Gastroesophageal sphincter (tissue), 4 donors: ENCODE data around the gene RNASE4. TPM values are rescaled to one million over a fixed set of nuclear protein-coding genes. Genes with fewer than 3 reads are reported as not detected.

Experiments
- ATAC-seq: fragments of 150-250 bp; one replicate; pipeline ENCODE4 v1.9.1; 2016; ENCODE audit warnings: mild to moderate bottlenecking, moderate library complexity
- H3K27ac ChIP-seq, 4 donors: fragments of 200-600 bp; sonication (generic) in 3 of 4; 1 replicate in 3 of 4; 2 replicates in 1 of 4; pipeline ENCODE4 v1.5.1; 2016 to 2019
- H3K27me3 ChIP-seq: fragments of 200-600 bp; sonication (generic); one replicate; pipeline ENCODE4 v1.5.1; 2019
- H3K36me3 ChIP-seq, 2 donors: fragments of 200-600 bp; sonication (generic); one replicate each; pipeline ENCODE4 v1.5.1; 2019; ENCODE audit warnings: control low read depth in 1 of 2
- H3K4me1 ChIP-seq, 3 donors: fragments of 200-600 bp; sonication (generic); 1 replicate in 2 of 3; 2 replicates in 1 of 3; pipeline ENCODE4 v1.5.1; 2016 to 2019; ENCODE audit warnings: control low read depth in 2 of 3
- H3K4me3 ChIP-seq, 2 donors: fragments of 200-600 bp; sonication (generic); one replicate each; pipeline ENCODE4 v1.5.1; 2019; ENCODE audit warnings: mild to moderate bottlenecking in 1 of 2, moderate library complexity in 1 of 2
- H3K9me3 ChIP-seq, 3 donors: fragments of 200-600 bp; sonication (generic); one replicate each; pipeline ENCODE4 v1.5.1; 2017 to 2019; ENCODE audit warnings: control low read depth in 2 of 3
- CTCF ChIP-seq, 4 experiments: fragments of 200-600 bp in 2 of 4; fragments of 450-650 bp in 2 of 4; sonication (generic) in 1 of 4; IDR thresholded peaks; one replicate each; pipeline ENCODE4 v1.5.1; 2017 to 2019; ENCODE audit warnings: antibody characterized with exemption in 4 of 4, mild to moderate bottlenecking in 2 of 4, moderate library complexity in 2 of 4
- EP300 ChIP-seq: sonication (generic); formaldehyde crosslinking; IDR thresholded peaks from one replicate; pipeline ENCODE4 v1.6.1; 2017; ENCODE audit warnings: antibody characterized with exemption, mild to moderate bottlenecking
- POLR2A ChIP-seq, 2 donors: fragments of 450-650 bp; IDR thresholded peaks; one replicate each; pipeline ENCODE4 v1.6.1; 2017; ENCODE audit warnings: antibody characterized with exemption in 2 of 2, mild to moderate bottlenecking in 2 of 2, moderate library complexity in 1 of 2
- POLR2AphosphoS5 ChIP-seq: sonication (generic); formaldehyde crosslinking; IDR thresholded peaks from one replicate; pipeline ENCODE4 v1.6.1; 2017; ENCODE audit warnings: antibody characterized with exemption
- WGBS, 2 donors: methylation state at CpG; one replicate each; pipeline ENCODE4 v1.1.5; 2018; ENCODE audit warnings: low coverage in 1 of 2; 5-methylcytosine and 5-hydroxymethylcytosine counted together
- total RNA-seq, 4 donors: library from RNA; depleted of rRNA; stranded (reverse); fragments of >200 nt; gene quantifications; one replicate each; pipeline ENCODE4 v1.1.0, GENCODE V29; 2016

Gene RNASE4
- total RNA-seq, 4 donors from 2014 or later = 65.2 to 139 (median 106) TPM

- TF ChIP-seq CTCF (IDR thresholded peaks at IDR 0.05) (peak; percentile 69 to 86 (median 80)), POLR2A (IDR thresholded peaks at IDR 0.05) (no peak), POLR2AphosphoS5 (peak; percentile 24)
- Histone ChIP-seq H3K27me3 (no peaks in the 10 kb centered on the region), H3K9me3 (no peaks in the 10 kb centered on the region), H3K4me1 (peaks cover 0 to 47% (median 11%) of the 10 kb centered on the region in 3 donors), H3K4me3 (no peak overlapping the region), H3K27ac (no peak overlapping the region), H3K36me3 (peaks cover 5 to 25% of the 10 kb centered on the region in 2 donors)
- ATAC-seq = peak; percentile 65
- 17 to 20% methylated on average over 9 of the region's 9 CpGs for WGBS, 2 donors
These were observed 6.7 kb downstream of the RNASE4 start for GRCh38 chr14:20690848-20691640.

- ATAC-seq = no peak
- 80 to 84% methylated on average over 5 to 7 of the region's 7 CpGs for WGBS, 2 donors
- peaks cover 5 to 25% of the 10 kb centered on the region in 2 donors for H3K36me3 ChIP-seq
These were observed 7.9 kb downstream of the RNASE4 start for GRCh38 chr14:20692116-20692751.

GRCh38 chr14:20696764-20697163 is 12.4 kb downstream of the RNASE4 start:
- H3K36me3 ChIP-seq = peaks cover 5 to 53% of the 10 kb centered on the region in 2 donors
- no peaks in the 10 kb centered on the region for H3K9me3 ChIP-seq
- 71 to 89% methylated on average over 5 of the region's 5 CpGs for WGBS, 2 donors
- peaks cover 0 to 5% (median 0%) of the 10 kb centered on the region in 3 donors for H3K4me1 ChIP-seq
- TF ChIP-seq POLR2A (IDR thresholded peaks at IDR 0.05) = no peak
- TF ChIP-seq EP300 = no peak
- TF ChIP-seq CTCF (IDR thresholded peaks at IDR 0.05) = no peak
- no peak for TF ChIP-seq POLR2AphosphoS5
- ATAC-seq = no peak
- no peaks in the 10 kb centered on the region for H3K27me3 ChIP-seq
- H3K27ac ChIP-seq = no peak overlapping the region
- no peak overlapping the region for H3K4me3 ChIP-seq

More at GRCh38 chr14:20692116-20692751, 7.9 kb downstream of the RNASE4 start:
- TF ChIP-seq POLR2A (IDR thresholded peaks at IDR 0.05) = no peak
- TF ChIP-seq EP300 = no peak
- TF ChIP-seq POLR2AphosphoS5 = no peak
- TF ChIP-seq CTCF (IDR thresholded peaks at IDR 0.05) = no peak
- Histone ChIP-seq H3K27ac (no peak overlapping the region), H3K4me1 (peaks cover 0 to 35% (median 6%) of the 10 kb centered on the region in 3 donors), H3K9me3 (no peaks in the 10 kb centered on the region), H3K27me3 (no peaks in the 10 kb centered on the region), H3K4me3 (no peak overlapping the region)

GRCh38 chr14:20697273-20698017 is 13.1 kb downstream of the RNASE4 start:
- no peaks in the 10 kb centered on the region for H3K9me3 ChIP-seq
- no peaks in the 10 kb centered on the region for H3K27me3 ChIP-seq
- peaks cover 0 to 4% (median 0%) of the 10 kb centered on the region in 3 donors for H3K4me1 ChIP-seq
- TF ChIP-seq CTCF (IDR thresholded peaks at IDR 0.05) (peak; percentile 19 to 66 (median 46)), POLR2AphosphoS5 (no peak)
- H3K4me3 ChIP-seq = no peak overlapping the region
- H3K27ac ChIP-seq = no peak overlapping the region
- ATAC-seq = no peak
- H3K36me3 ChIP-seq = peaks cover 5 to 53% of the 10 kb centered on the region in 2 donors
- 30 to 50% methylated on average over 4 to 6 of the region's 6 CpGs for WGBS, 2 donors
